Measurements from ENCODE around the gene PLAGL2.

The PLAGL2 gene

DNA sequence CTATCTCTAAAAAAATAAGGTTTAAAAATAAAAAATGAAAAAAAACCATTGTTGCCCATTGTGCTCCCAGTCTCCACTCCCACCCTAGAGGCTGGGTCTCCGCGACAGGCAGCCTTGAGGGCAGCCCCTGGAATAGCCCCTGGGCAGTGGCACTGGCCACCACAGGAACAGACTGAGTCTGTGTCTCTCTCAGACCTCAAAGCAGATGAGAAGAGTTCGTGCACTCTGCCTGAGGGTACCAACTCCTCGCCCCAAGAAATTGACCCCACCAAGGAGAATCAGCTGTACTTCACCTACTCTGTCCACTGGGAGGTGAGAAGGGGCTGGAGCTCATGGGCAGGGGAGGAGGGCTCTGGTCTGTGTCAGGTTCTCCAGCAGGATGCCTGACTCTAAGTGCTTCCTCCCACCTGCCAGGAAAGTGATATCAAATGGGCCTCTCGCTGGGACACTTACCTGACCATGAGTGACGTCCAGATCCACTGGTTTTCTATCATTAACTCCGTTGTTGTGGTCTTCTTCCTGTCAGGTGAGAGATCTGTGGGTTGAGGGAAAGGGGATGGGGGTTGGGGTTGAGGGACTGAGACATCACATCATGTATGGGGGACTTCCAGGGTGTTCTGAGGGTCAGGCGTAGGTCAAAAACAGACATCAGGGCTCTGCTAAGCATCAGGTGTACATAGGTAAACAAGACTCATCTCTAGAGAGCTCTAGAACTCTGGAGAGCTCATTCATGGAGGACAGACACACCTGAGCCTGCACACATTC, 62.5 kb downstream of the PLAGL2 start:
- DNase-seq (ENCODE audit: low read depth): no peak

- DNase-seq (ENCODE audit: low read depth): no peak
Measured at GRCh38 chr20:32142991-32143390, 64.6 kb downstream of the PLAGL2 start.

All from stimulated activated CD8-positive, alpha-beta memory T cell treated with anti-CD3 and anti-CD28 coated beads, Interleukin-12 subunit alpha, Interleukin-12 subunit beta, amount 100 ng/mL, for 4 hours (primary cell).